Endothelial cell of umbilical vein (primary cell): ENCODE data around the gene KIAA1549. TPM values are rescaled to one million over a fixed set of nuclear protein-coding genes. Genes with fewer than 3 reads are reported as not detected.

Experiments used
- BruUV-seq: library from RNA; stranded (reverse); fragments of 400-500 nt; replicated peaks from 2 replicates; lab custom pipeline; 2021; lab: Mats Ljungman, UMichigan
- CTCF ChIA-PET: fragments of 300-600, 350-600 bp; sonication (Branson Sonifier 250); formaldehyde crosslinking; loops from one replicate; lab custom pipeline; 2021; ENCODE audit warnings: antibody characterized with exemption, inconsistent platforms; lab: Charles Lee
- POLR2A ChIA-PET: fragments of 300-600, 350-600 bp; sonication (Branson Sonifier 250); formaldehyde crosslinking; loops from one replicate; lab custom pipeline; 2021; ENCODE audit warnings: antibody characterized with exemption, inconsistent platforms; lab: Charles Lee
- DNase-seq: peaks from one replicate; pipeline ENCODE4 v3.0.0-alpha.2; 2011; ENCODE audit warnings: low read depth, low spot score
- FAIRE-seq: peaks from 2 replicates; lab custom pipeline; 2011; peaks lifted over from hg19 to GRCh38; lab: Jason Lieb, UNC
- H2AFZ ChIP-seq: 2 replicates; pipeline ENCODE4 v1.6.0; 2012; ENCODE audit warnings: low read depth, low read length, control low read depth, inconsistent platforms
- H3K27ac ChIP-seq: 2 replicates; pipeline ENCODE4 v1.5.1; 2011; ENCODE audit warnings: low read depth, mild to moderate bottlenecking, control low read depth, low read length, moderate library complexity; ENCODE audit not compliant: insufficient read depth
- H3K27me3 ChIP-seq, 2 experiments: 2 replicates each; pipeline versions ENCODE4 v1.6.0 to v1.6.1; 2011; ENCODE audit warnings: low read length in 2 of 2, mixed read lengths in 1 of 2; ENCODE audit not compliant: control insufficient read depth in 2 of 2, insufficient read depth in 2 of 2
- H3K36me3 ChIP-seq, 2 experiments: 2 replicates in 1 of 2; 3 replicates in 1 of 2; pipeline ENCODE4 v1.5.1; 2011; ENCODE audit warnings: low read length in 2 of 2, mild to moderate bottlenecking in 1 of 2, moderate library complexity in 1 of 2; ENCODE audit not compliant: control insufficient read depth in 2 of 2, insufficient read depth in 2 of 2; ENCODE audit errors: extremely low read depth in 1 of 2
- H3K4me1 ChIP-seq: 3 replicates; pipeline ENCODE4 v1.5.1; 2011; ENCODE audit warnings: mild to moderate bottlenecking, low read length; ENCODE audit not compliant: control insufficient read depth, insufficient read depth; ENCODE audit errors: extremely low read depth
- H3K4me2 ChIP-seq: 2 replicates; pipeline ENCODE4 v1.6.1; 2011; ENCODE audit warnings: low read length, control low read depth, mixed read lengths; ENCODE audit not compliant: insufficient read depth
- H3K4me3 ChIP-seq, 3 experiments: fragments of 200-600 bp in 1 of 3; sonication (generic), shearing (Covaris generic) in 1 of 3; replicated peaks in 1 of 3; 2 replicates each; pipeline ENCODE4 v1.5.1; 2011 to 2016; ENCODE audit warnings: control low read depth in 3 of 3, low read length in 3 of 3, mild to moderate bottlenecking in 2 of 3, inconsistent platforms in 1 of 3, low read depth in 1 of 3, moderate library complexity in 1 of 3; ENCODE audit not compliant: insufficient read depth in 1 of 3
- H3K79me2 ChIP-seq: 2 replicates; pipeline ENCODE4 v1.6.0; 2012; ENCODE audit warnings: low read length, inconsistent platforms; ENCODE audit not compliant: control insufficient read depth, insufficient read depth
- H3K9ac ChIP-seq: replicated peaks from 2 replicates; pipeline ENCODE3; 2011; ENCODE audit warnings: low read length, control low read depth; ENCODE audit not compliant: insufficient read depth; ENCODE audit errors: extremely low read depth
- H3K9me1 ChIP-seq: replicated peaks from 3 replicates; pipeline ENCODE4 v1.6.0; 2011; ENCODE audit warnings: mild to moderate bottlenecking, low read length; ENCODE audit not compliant: control insufficient read depth, insufficient read depth; ENCODE audit errors: extremely low read depth
- H3K9me3 ChIP-seq: replicated peaks from 2 replicates; pipeline ENCODE4 v1.5.1; 2012; ENCODE audit warnings: low read length, inconsistent platforms; ENCODE audit not compliant: control insufficient read depth, insufficient read depth
- H4K20me1 ChIP-seq: replicated peaks from 2 replicates; pipeline ENCODE3; 2011; ENCODE audit warnings: mild to moderate bottlenecking, low read length; ENCODE audit not compliant: control insufficient read depth, insufficient read depth; ENCODE audit errors: extremely low read depth
- CTCF ChIP-seq, 2 donors: IDR thresholded peaks; 1 replicate in 1 of 2; 2 replicates in 1 of 2; pipeline ENCODE4 v1.5.1; 2011; ENCODE audit warnings: low read length in 2 of 2, mild to moderate bottlenecking in 2 of 2, moderate library complexity in 2 of 2, control low read depth in 1 of 2, inconsistent platforms in 1 of 2, low read depth in 1 of 2; ENCODE audit not compliant: insufficient read depth in 1 of 2; ENCODE audit errors: extremely low read depth in 1 of 2
- EZH2 ChIP-seq: IDR thresholded peaks from 2 replicates; pipeline ENCODE4 v1.6.1; 2012; ENCODE audit warnings: borderline replicate concordance, low read depth, mild to moderate bottlenecking, moderate library complexity, low read length, inconsistent platforms; ENCODE audit not compliant: severe bottlenecking
- FOS ChIP-seq: IDR thresholded peaks from 2 replicates; pipeline ENCODE4 v1.6.1; 2011; ENCODE audit warnings: mild to moderate bottlenecking, low read length, moderate library complexity, borderline replicate concordance; ENCODE audit not compliant: insufficient read depth
- GATA2 ChIP-seq: IDR thresholded peaks from 2 replicates; pipeline ENCODE4 v1.7.0; 2011; ENCODE audit warnings: low read depth, mild to moderate bottlenecking, moderate library complexity, mixed read lengths, low read length; ENCODE audit not compliant: insufficient read length, insufficient read depth
- JUN ChIP-seq: IDR thresholded peaks from 2 replicates; pipeline ENCODE4 v1.6.1; 2011; ENCODE audit warnings: borderline replicate concordance, low read depth; ENCODE audit not compliant: insufficient read length, insufficient read depth
- MYC ChIP-seq: IDR thresholded peaks from one replicate; pipeline ENCODE4 v1.6.1; 2011; ENCODE audit warnings: mild to moderate bottlenecking, low read depth, low read length
- POLR2A ChIP-seq: IDR thresholded peaks from 2 replicates; pipeline ENCODE4 v1.6.1; 2012; ENCODE audit warnings: low read depth, mild to moderate bottlenecking, control low read depth, low read length
- POLR2AphosphoS5 ChIP-seq: IDR thresholded peaks from 2 replicates; pipeline ENCODE4 v1.6.1; 2012; ENCODE audit warnings: low read depth, mild to moderate bottlenecking, control low read depth, low read length, moderate library complexity; ENCODE audit not compliant: insufficient read depth
- dilution Hi-C: fragments of 300-500 bp; cut with MboI; formaldehyde crosslinking; loops from one replicate; pipeline ENCODE4 v1.15.0; 2019; ENCODE audit warnings: low sequenced_read_pairs; ENCODE audit not compliant: extremely low pct_ligation_motif_present
- intact Hi-C: fragments of 100-400 bp; cut with micrococcal nuclease; formaldehyde crosslinking; loops from one replicate; pipeline ENCODE4 v1.10.0; 2022
- polyA plus RNA-seq, 4 experiments: library from polyadenylated mRNA; depleted of rRNA in 3 of 4; stranded (reverse) in 3 of 4; unstranded in 1 of 4; fragments of >200 nt; gene quantifications; 2 replicates each; pipeline versions ENCODE4 v1.2.1 to v1.2.3, GENCODE V29; 2011 to 2012; ENCODE audit warnings: missing spikeins in 1 of 4
- total RNA-seq: library from RNA; stranded (reverse); gene quantifications from 2 replicates; pipeline ENCODE4 v1.2.3, GENCODE V29; 2021
- TF ChIP-seq, protein P1 (sequence below): IDR thresholded peaks from 2 replicates; pipeline ENCODE4 v1.6.1; 2011; ENCODE audit not compliant: insufficient read depth, insufficient read length

KIAA1549 gene
- total and polyA plus RNA-seq, 2 donors (not counting 3 experiments of a cell fraction or from before 2014, with no cell fraction given): 4.6 to 10.9 TPM

- H2AFZ ChIP-seq: no peak overlapping the region
- dilution Hi-C loops: no loop called here
- no peaks in the 10 kb centered on the region for H3K9me1 ChIP-seq
- ChIA-PET POLR2A (no interaction called here), CTCF (no interaction called here)
- peaks cover 0 to 4% of the 10 kb centered on the region in 2 experiments for H3K36me3 ChIP-seq
- no peak for DNase-seq
- intact Hi-C loops: no loop called here
- no peaks in the 10 kb centered on the region for H3K9me3 ChIP-seq
- no peak for TF ChIP-seq POLR2A
- no peak for TF ChIP-seq CTCF (IDR thresholded peaks at IDR 0.05; ENCODE audit: extremely low read depth in 1 of 2, insufficient read depth in 1 of 2, low read depth in 1 of 2, low read length in 2 of 2)
- TF ChIP-seq JUN: no peak
- TF ChIP-seq FOS: no peak
- no peak for TF ChIP-seq GATA2
- no peak for TF ChIP-seq EZH2
- TF ChIP-seq, protein P1, sequence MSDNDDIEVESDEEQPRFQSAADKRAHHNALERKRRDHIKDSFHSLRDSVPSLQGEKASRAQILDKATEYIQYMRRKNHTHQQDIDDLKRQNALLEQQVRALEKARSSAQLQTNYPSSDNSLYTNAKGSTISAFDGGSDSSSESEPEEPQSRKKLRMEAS: no peak
- no peak for TF ChIP-seq MYC
- TF ChIP-seq POLR2AphosphoS5: no peak
- no peaks in the 10 kb centered on the region for H4K20me1 ChIP-seq
- H3K9ac ChIP-seq: no peak overlapping the region
- no peak for FAIRE-seq
- H3K27ac ChIP-seq: no peak overlapping the region
- no TSS peak for BruUV-seq
- H3K27me3 ChIP-seq: no peaks in the 10 kb centered on the region
- H3K4me2 ChIP-seq: no peak overlapping the region
- no peaks in the 10 kb centered on the region for H3K79me2 ChIP-seq
- H3K4me3 ChIP-seq: no peak overlapping the region
- no peaks in the 10 kb centered on the region for H3K4me1 ChIP-seq
Measured at GRCh38 chr7:138880881-138881578, 100.2 kb downstream of the KIAA1549 start.
